Duodenal mucosa (tissue), 2 donors: Measurements from ENCODE around the gene ADAMTS2.
A peak's percentile ranks its signal among the peaks of the same experiment; 100 is the strongest.

Source experiments
- H3K27ac ChIP-seq: one replicate; pipeline ENCODE4 v1.7.0; 2013; ENCODE audit warnings: low read depth, low read length
- H3K27me3 ChIP-seq, 2 donors: one replicate each; pipeline ENCODE4 v1.7.0; 2013; ENCODE audit warnings: low read length in 2 of 2, control low read depth in 1 of 2; ENCODE audit not compliant: insufficient read depth in 2 of 2, control insufficient read depth in 1 of 2
- H3K36me3 ChIP-seq, 2 donors: one replicate each; pipeline ENCODE4 v1.7.0; 2013; ENCODE audit warnings: low read length in 2 of 2, control low read depth in 1 of 2; ENCODE audit not compliant: insufficient read depth in 2 of 2, control insufficient read depth in 1 of 2
- H3K4me1 ChIP-seq, 2 donors: one replicate each; pipeline ENCODE4 v1.7.0; 2013; ENCODE audit warnings: low read length in 2 of 2, control low read depth in 1 of 2; ENCODE audit not compliant: insufficient read depth in 2 of 2, control insufficient read depth in 1 of 2
- H3K4me3 ChIP-seq, 2 donors: one replicate each; pipeline ENCODE4 v1.7.0; 2013; ENCODE audit warnings: low read length in 2 of 2, low read depth in 1 of 2
- H3K9ac ChIP-seq, 2 donors: one replicate each; pipeline ENCODE4 v1.7.0; 2013; ENCODE audit warnings: low read length in 2 of 2, low read depth in 1 of 2
- H3K9me3 ChIP-seq, 2 donors: one replicate each; pipeline ENCODE4 v1.7.0; 2013; ENCODE audit warnings: low read length in 2 of 2, control low read depth in 1 of 2; ENCODE audit not compliant: control insufficient read depth in 1 of 2

ADAMTS2 gene

DNA sequence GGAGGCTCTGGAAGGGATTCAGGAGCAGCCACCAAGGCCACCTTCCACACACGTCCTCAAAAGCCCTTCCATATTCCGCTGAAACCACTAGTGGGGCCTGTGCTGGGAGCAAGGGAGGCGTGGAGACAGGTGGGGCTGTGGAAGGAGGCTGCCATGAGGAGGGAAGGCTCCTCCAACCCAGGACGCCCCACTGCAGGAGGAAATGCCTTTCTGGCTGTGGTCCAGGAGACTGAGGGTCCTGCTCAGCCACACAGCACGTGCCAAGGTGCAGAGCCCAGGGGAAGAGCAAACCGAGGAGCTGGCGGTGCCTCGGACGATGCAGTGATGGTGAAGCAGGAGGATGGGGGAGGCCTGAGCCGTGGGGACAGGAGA lies 49.5 kb downstream of the ADAMTS2 start:
- Histone ChIP-seq H3K27ac (no peak overlapping the region), H3K9me3 (no peaks in the 10 kb centered on the region), H3K9ac (no peak overlapping the region), H3K4me1 (no peaks in the 10 kb centered on the region), H3K27me3 (no peaks in the 10 kb centered on the region), H3K36me3 (no peaks in the 10 kb centered on the region), H3K4me3 (no peak overlapping the region)

GRCh38 chr5:179294891-179295777 lies 50.1 kb downstream of the ADAMTS2 start:
- H3K9ac ChIP-seq: no peak overlapping the region
- no peaks in the 10 kb centered on the region for H3K27me3 ChIP-seq
- no peaks in the 10 kb centered on the region for H3K9me3 ChIP-seq
- H3K36me3 ChIP-seq: no peaks in the 10 kb centered on the region
- H3K27ac ChIP-seq: peak overlapping the region; percentile 20
- no peaks in the 10 kb centered on the region for H3K4me1 ChIP-seq
- H3K4me3 ChIP-seq: no peak overlapping the region

- no peak overlapping the region for H3K9ac ChIP-seq
- H3K27me3 ChIP-seq: no peaks in the 10 kb centered on the region
- no peak overlapping the region for H3K4me3 ChIP-seq
- H3K27ac ChIP-seq: no peak overlapping the region
- H3K9me3 ChIP-seq: no peaks in the 10 kb centered on the region
- no peaks in the 10 kb centered on the region for H3K4me1 ChIP-seq
- H3K36me3 ChIP-seq: no peaks in the 10 kb centered on the region
Measured at GRCh38 chr5:179294131-179294780, 51.0 kb downstream of the ADAMTS2 start.

GRCh38 chr5:179292681-179293635 lies 52.3 kb downstream of the ADAMTS2 start:
- no peak overlapping the region for H3K27ac ChIP-seq
- H3K4me1 ChIP-seq: no peaks in the 10 kb centered on the region
- H3K9me3 ChIP-seq: no peaks in the 10 kb centered on the region
- H3K27me3 ChIP-seq: no peaks in the 10 kb centered on the region
- no peak overlapping the region for H3K4me3 ChIP-seq
- no peak overlapping the region for H3K9ac ChIP-seq
- no peaks in the 10 kb centered on the region for H3K36me3 ChIP-seq

DNA sequence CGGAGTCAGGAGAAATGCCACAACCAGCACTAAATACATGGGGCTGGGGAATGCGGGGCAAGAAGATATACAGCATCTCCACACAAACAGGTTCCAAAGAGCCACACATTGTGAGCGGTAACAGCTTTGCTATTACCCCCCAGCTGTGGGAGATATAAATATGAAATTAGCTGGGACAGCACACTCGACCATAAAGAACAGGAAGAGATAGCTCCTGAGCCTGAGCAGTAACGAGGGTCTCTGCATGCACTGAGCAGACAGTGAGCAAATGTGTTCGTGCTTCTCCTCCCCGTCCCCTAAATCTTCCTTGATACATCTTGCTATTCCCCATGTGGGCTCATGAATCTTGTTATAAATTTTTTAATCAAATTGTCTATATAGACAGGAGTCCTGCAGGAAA lies 53.1 kb downstream of the ADAMTS2 start:
- Histone ChIP-seq H3K4me1 (no peaks in the 10 kb centered on the region), H3K27ac (no peak overlapping the region), H3K4me3 (no peak overlapping the region), H3K9ac (no peak overlapping the region), H3K36me3 (no peaks in the 10 kb centered on the region), H3K27me3 (no peaks in the 10 kb centered on the region), H3K9me3 (no peaks in the 10 kb centered on the region)

GRCh38 chr5:179290681-179291540 lies 54.4 kb downstream of the ADAMTS2 start:
- Histone ChIP-seq H3K9me3 (no peaks in the 10 kb centered on the region), H3K27ac (no peak overlapping the region), H3K36me3 (no peaks in the 10 kb centered on the region), H3K9ac (no peak overlapping the region), H3K4me1 (no peaks in the 10 kb centered on the region), H3K27me3 (no peaks in the 10 kb centered on the region), H3K4me3 (no peak overlapping the region)

DNA sequence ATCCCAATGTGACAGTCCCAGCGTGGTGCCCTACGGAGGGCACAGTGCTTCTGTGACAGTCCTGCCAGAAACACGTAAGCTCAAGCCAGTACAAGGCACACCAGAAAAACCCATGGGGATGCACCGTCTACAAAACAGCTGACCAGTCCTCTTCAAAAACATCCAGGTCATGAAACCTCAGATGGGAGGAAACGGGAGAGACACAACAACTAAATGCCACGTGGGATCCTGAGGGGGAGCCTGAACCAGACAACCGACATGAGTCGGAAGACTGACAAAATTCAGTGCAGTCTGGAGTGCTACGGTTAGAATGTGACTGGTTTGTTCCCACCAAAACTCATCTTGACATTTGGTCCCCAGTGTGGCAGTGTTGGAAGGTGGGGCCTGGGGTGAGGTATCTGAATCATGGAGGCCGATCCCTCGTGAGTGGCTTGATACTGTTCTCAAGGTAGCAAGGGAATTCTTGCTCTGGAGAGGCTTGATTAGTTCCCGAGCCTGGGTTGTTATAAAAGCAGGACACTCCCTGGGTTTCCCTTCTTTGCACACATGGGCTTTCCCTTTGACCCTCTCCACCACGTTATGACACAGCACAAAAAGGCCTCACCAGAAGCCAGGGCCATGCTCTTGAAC lies 55.4 kb downstream of the ADAMTS2 start:
- Histone ChIP-seq H3K4me3 (no peak overlapping the region), H3K9ac (no peak overlapping the region), H3K36me3 (no peaks in the 10 kb centered on the region), H3K4me1 (no peaks in the 10 kb centered on the region), H3K9me3 (no peaks in the 10 kb centered on the region), H3K27me3 (no peaks in the 10 kb centered on the region), H3K27ac (no peak overlapping the region)

DNA sequence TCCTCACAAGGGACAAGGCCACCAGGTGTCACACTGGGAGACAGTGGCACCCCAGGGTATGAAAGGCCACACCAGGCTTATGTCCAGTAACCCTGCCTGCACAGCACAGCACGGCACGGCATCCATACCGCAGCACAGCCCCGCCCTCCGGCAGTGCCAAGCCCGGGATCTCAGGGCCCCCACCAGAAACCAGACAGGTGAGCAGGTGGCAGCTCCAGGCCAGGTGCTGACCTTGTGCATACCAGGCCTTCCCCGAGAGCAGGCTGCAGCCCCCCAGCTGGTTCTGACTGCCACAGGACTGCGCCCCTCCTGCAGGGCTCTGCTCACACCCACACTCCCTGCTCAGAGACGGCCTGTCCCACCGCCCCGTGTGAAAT lies 56.5 kb downstream of the ADAMTS2 start:
- Histone ChIP-seq H3K4me1 (no peaks in the 10 kb centered on the region), H3K4me3 (no peak overlapping the region), H3K27ac (no peak overlapping the region), H3K27me3 (no peaks in the 10 kb centered on the region), H3K9me3 (no peaks in the 10 kb centered on the region), H3K9ac (no peak overlapping the region), H3K36me3 (no peaks in the 10 kb centered on the region)

GRCh38 chr5:179288101-179288808 lies 57.0 kb downstream of the ADAMTS2 start:
- no peaks in the 10 kb centered on the region for H3K9me3 ChIP-seq
- no peak overlapping the region for H3K27ac ChIP-seq
- H3K27me3 ChIP-seq: no peaks in the 10 kb centered on the region
- no peak overlapping the region for H3K9ac ChIP-seq
- H3K36me3 ChIP-seq: no peaks in the 10 kb centered on the region
- H3K4me1 ChIP-seq: no peaks in the 10 kb centered on the region
- no peak overlapping the region for H3K4me3 ChIP-seq
